ENCODE results near the gene HOXC11. TPM values are rescaled to one million over a fixed set of nuclear protein-coding genes. Genes with fewer than 3 reads are reported as not detected.

Gene HOXC11
- total RNA-seq, result not detected
- not detected for total RNA-seq (2013)

- no peak within 1 kb of the TSS for H3K4me3 ChIP-seq (ENCODE audit: low read length)
- Mint-ChIP-seq H3K9me3 (no peaks in the 10 kb centered on the region), H3K4me1 (peaks cover 14 to 29% of the 10 kb centered on the region in 2 donors), H3K4me3 (peak within 1 kb of the TSS; percentile 84), H3K36me3 (no peaks in the 10 kb centered on the region), H3K27me3 (ENCODE audit: low read depth in 2 of 2) (peaks cover 81 to 86% of the 10 kb centered on the region in 2 donors), H3K27ac (peak within 1 kb of the TSS in 1 of 2 donors; percentile 75)
- peaks cover 94% of the 10 kb centered on the region for H3K27me3 ChIP-seq (ENCODE audit: control insufficient read depth, insufficient read depth, low read length)
- intact Hi-C loops (cut with micrococcal nuclease), result no loop called here
- ATAC-seq (no peak), DNase-seq (no peak)
- TF ChIP-seq CTCF (IDR thresholded peaks at IDR 0.05), result no peak
- 19% methylated on average over 17 of the region's 21 CpGs for WGBS (ENCODE audit: insufficient coverage)
- H3K27ac ChIP-seq (ENCODE audit: low read length), result no peak within 1 kb of the TSS
- peaks cover 5% of the 10 kb centered on the region for H3K9me3 ChIP-seq (ENCODE audit: control insufficient read depth, insufficient read depth, low read length)
- H3K4me1 ChIP-seq (ENCODE audit: control insufficient read depth, insufficient read depth, low read length), result peaks cover 29% of the 10 kb centered on the region
- no peaks in the 10 kb centered on the region for H3K36me3 ChIP-seq (ENCODE audit: control insufficient read depth, insufficient read depth, low read length)
These were observed at the start of gene HOXC11 for GRCh38 chr12:53972722-53973235. HOXC11 (plus strand) TSS chr12:53973126; CDS start chr12:53973242, 116 bp downstream.

- 65% methylated on average over 1 of the region's 2 CpGs for WGBS (ENCODE audit: insufficient coverage)
- H3K36me3 ChIP-seq (ENCODE audit: control insufficient read depth, insufficient read depth, low read length), result no peaks in the 10 kb centered on the region
- no peak overlapping the region for H3K27ac ChIP-seq (ENCODE audit: low read length)
- no peak for TF ChIP-seq CTCF (IDR thresholded peaks at IDR 0.05)
- H3K4me3 Mint-ChIP-seq, result no peak overlapping the region
- H3K4me3 ChIP-seq (ENCODE audit: low read length), result no peak overlapping the region
- DNase-seq, result no peak
- no peak overlapping the region for H3K27ac Mint-ChIP-seq
- H3K27me3 ChIP-seq (ENCODE audit: control insufficient read depth, insufficient read depth, low read length), result peaks cover 50% of the 10 kb centered on the region
- no peaks in the 10 kb centered on the region for H3K4me1 Mint-ChIP-seq
- H3K36me3 Mint-ChIP-seq, result no peaks in the 10 kb centered on the region
- H3K9me3 Mint-ChIP-seq, result no peaks in the 10 kb centered on the region
- intact Hi-C loops (cut with micrococcal nuclease), result no loop called here
- H3K9me3 ChIP-seq (ENCODE audit: control insufficient read depth, insufficient read depth, low read length), result no peaks in the 10 kb centered on the region
- peaks cover 5% of the 10 kb centered on the region for H3K4me1 ChIP-seq (ENCODE audit: control insufficient read depth, insufficient read depth, low read length)
- H3K27me3 Mint-ChIP-seq (ENCODE audit: low read depth in 2 of 2), result peaks cover 62 to 83% of the 10 kb centered on the region in 2 donors
- no peak for ATAC-seq
These were observed 48.2 kb upstream of the HOXC11 start for GRCh38 chr12:53924521-53925405.

DNA sequence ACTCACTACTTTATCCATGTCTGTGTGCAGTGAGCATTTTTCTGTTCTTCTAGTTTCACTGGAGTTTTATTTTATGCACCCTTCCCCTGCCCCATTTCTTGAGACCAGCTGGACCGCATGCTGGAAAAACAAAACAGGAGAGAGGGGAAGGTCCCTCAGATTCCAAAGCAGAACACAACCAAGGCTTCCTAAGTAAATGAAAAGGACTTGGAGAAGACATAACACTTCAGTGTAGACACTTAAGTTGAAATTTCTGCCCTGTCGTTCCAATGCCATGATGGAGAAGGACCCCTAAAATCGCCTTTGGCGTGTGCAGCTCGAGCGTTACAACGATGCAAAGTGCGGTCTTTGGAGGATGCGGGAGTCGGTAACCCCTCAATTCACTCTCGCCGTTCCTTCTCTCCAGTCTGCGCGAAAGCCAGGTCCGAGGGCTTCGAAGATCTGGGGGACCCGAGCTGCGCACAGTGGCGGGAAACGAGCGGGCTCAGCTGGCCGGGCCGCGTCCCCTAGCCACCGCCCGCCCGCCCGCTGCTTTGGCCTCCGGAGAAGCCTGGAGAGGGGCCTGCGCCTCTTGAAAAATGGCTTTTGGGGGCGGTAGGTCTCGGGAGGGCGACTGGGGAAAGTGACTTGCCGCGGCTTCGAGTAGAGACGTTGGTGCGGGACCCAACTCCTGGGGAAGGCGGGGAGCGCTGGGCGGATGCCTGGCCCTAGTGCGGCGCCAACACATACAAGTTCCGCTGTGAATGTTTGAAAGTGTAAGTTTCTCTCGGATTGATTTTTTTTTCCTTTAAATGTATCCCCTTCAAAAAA lies 45.5 kb upstream of the HOXC11 start:
- peaks cover 68 to 95% of the 10 kb centered on the region in 2 donors for H3K27me3 Mint-ChIP-seq (ENCODE audit: low read depth in 2 of 2)
- no peak overlapping the region for H3K27ac Mint-ChIP-seq
- ATAC-seq (no peak), DNase-seq (no peak)
- H3K36me3 ChIP-seq (ENCODE audit: control insufficient read depth, insufficient read depth, low read length), result no peaks in the 10 kb centered on the region
- H3K4me3 Mint-ChIP-seq, result no peak overlapping the region
- no peak overlapping the region for H3K27ac ChIP-seq (ENCODE audit: low read length)
- no peaks in the 10 kb centered on the region for H3K9me3 ChIP-seq (ENCODE audit: control insufficient read depth, insufficient read depth, low read length)
- TF ChIP-seq CTCF (IDR thresholded peaks at IDR 0.05), result no peak
- intact Hi-C loops (cut with micrococcal nuclease), result no loop called here
- no peaks in the 10 kb centered on the region for H3K9me3 Mint-ChIP-seq
- H3K4me1 Mint-ChIP-seq, result no peaks in the 10 kb centered on the region
- peaks cover 69% of the 10 kb centered on the region for H3K27me3 ChIP-seq (ENCODE audit: control insufficient read depth, insufficient read depth, low read length)
- no peaks in the 10 kb centered on the region for H3K36me3 Mint-ChIP-seq
- H3K4me1 ChIP-seq (ENCODE audit: control insufficient read depth, insufficient read depth, low read length), result peaks cover 5% of the 10 kb centered on the region
- WGBS (ENCODE audit: insufficient coverage), result 9% methylated on average over 40 of the region's 45 CpGs
- H3K4me3 ChIP-seq (ENCODE audit: low read length), result no peak overlapping the region

Measured in natural killer cell (primary cell).